SK-N-MC (cell line): ENCODE results near the gene FERMT1.
"Not testable (repeated sequence)": the region's sequence is repeated elsewhere in the genome, so short reads cannot be mapped to it uniquely, and the experiment has no call there.

Experiments
- DNase-seq: peaks from one replicate; pipeline ENCODE4 v3.0.0-alpha.2; 2011; ENCODE audit warnings: low read depth, low spot score
- H3K27ac ChIP-seq: fragments of 200-600 bp; sonication (generic); 2 replicates; pipeline ENCODE4 v1.5.1; 2016; ENCODE audit warnings: mixed run types
- H3K36me3 ChIP-seq: fragments of 200-600 bp; sonication (generic); 2 replicates; pipeline ENCODE4 v1.6.1; 2017; ENCODE audit warnings: antibody characterized with exemption, low read length, mixed read lengths; ENCODE audit not compliant: insufficient read depth
- H3K4me3 ChIP-seq: fragments of 200-600 bp; sonication (generic); 2 replicates; pipeline ENCODE4 v1.5.1; 2016
- H3K9ac ChIP-seq: fragments of 200-600 bp; sonication (generic); 2 replicates; pipeline ENCODE4 v1.8.0; 2017; ENCODE audit warnings: mixed run types, mixed read lengths; ENCODE audit not compliant: insufficient read length
- H3K9me3 ChIP-seq: fragments of 200-600 bp; sonication (generic); 2 replicates; pipeline ENCODE4 v1.6.1; 2017; ENCODE audit warnings: low read depth, mild to moderate bottlenecking, antibody characterized with exemption, low read length, moderate library complexity, mixed read lengths
- EZH2 ChIP-seq: fragments of 200-600 bp; sonication (generic); IDR thresholded peaks from one replicate; pipeline ENCODE4 v1.6.1; 2017; ENCODE audit warnings: antibody characterized with exemption
- FOXP2 ChIP-seq: optimal IDR thresholded peaks from 2 replicates; pipeline ENCODE3; 2011; ENCODE audit warnings: mild to moderate bottlenecking, moderate library complexity; ENCODE audit not compliant: insufficient read depth; ENCODE audit errors: extremely low read length, control extremely low read depth
- POLR2AphosphoS5 ChIP-seq: IDR thresholded peaks from 2 replicates; pipeline ENCODE4 v1.6.1; 2012; ENCODE audit warnings: mild to moderate bottlenecking, low read depth, low read length, borderline replicate concordance

FERMT1 gene

DNA sequence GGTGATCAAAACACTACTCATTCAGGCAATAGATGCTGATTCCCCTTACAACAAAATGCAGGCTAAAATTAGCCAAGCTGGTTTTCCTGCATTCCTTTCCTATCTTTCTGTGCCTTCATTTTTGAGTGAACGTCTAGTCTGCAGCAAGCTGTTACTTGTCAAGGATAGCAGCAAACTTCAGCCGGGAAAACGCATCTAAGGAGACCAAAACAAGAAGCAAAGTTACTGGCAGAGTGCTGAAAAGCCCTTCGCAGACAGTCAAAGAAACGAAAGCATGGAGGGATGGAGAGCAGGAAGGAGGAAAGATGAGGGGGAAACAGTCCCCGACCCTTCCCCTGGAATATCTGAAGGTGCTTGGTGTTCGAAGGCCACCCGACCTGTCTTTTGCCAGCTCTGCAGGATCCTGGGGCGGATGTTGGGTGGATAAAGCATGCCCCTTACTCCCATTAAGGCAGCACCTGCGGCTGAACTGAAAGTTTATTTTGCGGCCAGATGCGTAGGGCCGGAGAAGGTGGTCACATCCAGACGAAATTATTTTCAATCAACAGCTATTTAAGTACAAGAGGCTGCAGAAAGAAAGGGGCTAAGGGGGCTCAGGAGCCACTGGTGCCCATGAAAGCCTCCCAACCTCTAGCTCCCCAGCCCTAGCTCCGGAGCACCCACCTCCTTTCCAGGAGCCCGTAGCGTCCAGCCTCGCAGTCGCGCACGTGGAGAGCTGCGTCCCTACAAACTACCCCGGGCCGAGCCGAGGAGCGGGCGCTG, 538 bp downstream of the FERMT1 start:
- DNase-seq, result no peak
- no peak for TF ChIP-seq FOXP2
- no peak for TF ChIP-seq POLR2AphosphoS5
- TF ChIP-seq EZH2, result no peak
- Histone ChIP-seq H3K9ac (peak overlapping the region; percentile 74), H3K27ac (peak overlapping the region; percentile 92), H3K4me3 (peak overlapping the region; percentile 84), H3K36me3 (peaks cover 19% of the 10 kb centered on the region), H3K9me3 (no peaks in the 10 kb centered on the region)

DNA sequence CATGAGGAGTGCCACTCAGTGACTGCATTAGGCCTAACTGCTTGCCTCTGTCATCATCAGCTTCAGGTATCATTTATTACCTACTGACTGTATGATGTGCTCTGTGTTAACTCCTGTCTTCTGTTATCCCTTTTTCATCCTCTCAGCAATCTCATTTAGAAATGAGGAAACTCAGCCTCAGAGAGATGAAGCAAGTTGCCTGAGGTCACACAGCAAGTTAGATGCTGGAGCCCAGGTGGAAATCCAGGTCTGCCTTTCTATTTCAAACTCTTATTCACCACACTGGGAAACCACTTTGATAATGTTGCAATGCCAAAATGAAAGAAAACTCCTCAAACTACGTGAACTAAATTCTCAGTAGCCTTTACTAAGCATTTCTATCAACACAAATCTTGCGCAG, 1.3 kb downstream of the FERMT1 start:
- Histone ChIP-seq H3K27ac (peak overlapping the region; percentile 92), H3K9ac (peak overlapping the region; percentile 74), H3K36me3 (peaks cover 25% of the 10 kb centered on the region), H3K9me3 (no peaks in the 10 kb centered on the region), H3K4me3 (peak overlapping the region; percentile 84)
- DNase-seq, result no peak
- TF ChIP-seq EZH2, result no peak
- no peak for TF ChIP-seq POLR2AphosphoS5
- no peak for TF ChIP-seq FOXP2

DNA sequence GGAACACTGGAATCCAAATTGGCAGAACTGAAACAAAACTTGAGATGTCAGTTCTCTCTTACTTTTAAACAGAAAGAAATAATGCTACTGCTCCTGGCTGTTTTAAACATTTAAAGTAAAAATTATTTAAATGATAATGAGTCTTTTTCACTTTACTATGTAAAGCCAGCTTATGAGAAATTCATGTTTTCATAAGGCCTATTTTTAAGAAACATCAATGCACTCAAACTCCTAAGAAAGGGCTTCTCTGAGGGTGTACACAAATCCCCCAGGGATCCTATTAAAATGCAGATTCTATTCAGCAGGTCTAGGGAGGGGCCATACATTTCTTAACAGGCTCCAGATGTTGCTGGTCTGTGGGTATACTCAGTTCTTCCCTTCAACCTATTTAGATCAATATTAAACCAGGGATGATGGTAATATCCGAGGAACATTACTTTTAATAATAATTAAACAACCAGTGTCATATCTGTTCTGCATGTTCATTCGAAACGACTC, 2.3 kb downstream of the FERMT1 start:
- Histone ChIP-seq H3K4me3 (peak overlapping the region; percentile 84), H3K9ac (peak overlapping the region; percentile 58), H3K9me3 (peaks cover 2% of the 10 kb centered on the region; the same call in 1 of the 2 replicates), H3K36me3 (peaks cover 34% of the 10 kb centered on the region), H3K27ac (peak overlapping the region; percentile 92)
- peak; percentile 98 for DNase-seq
- TF ChIP-seq EZH2 (no peak), POLR2AphosphoS5 (peak; percentile 49; the same call in 1 of the 2 replicates), FOXP2 (peak; percentile 50)

DNA sequence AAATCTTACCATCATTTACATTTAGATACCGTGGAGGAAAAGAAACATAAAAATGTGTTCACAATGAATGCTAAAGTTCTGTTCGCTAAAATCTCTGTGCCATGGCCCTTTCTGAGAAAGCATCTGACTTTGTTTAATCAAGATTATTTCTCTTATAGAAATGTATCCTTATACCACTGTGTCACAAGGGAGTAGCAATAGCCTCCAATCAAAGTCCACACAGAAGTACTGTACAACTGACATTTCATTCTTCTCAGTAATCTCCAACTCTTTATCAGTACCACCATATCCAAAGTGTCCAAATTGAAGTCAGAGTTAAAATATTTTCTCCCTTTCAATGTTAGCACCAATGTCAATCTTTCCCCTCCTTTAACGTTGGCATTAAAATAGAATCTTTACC, 6.1 kb downstream of the FERMT1 start:
- Histone ChIP-seq H3K4me3 (no peak overlapping the region), H3K9ac (no peak overlapping the region), H3K36me3 (peaks cover 70% of the 10 kb centered on the region), H3K27ac (no peak overlapping the region), H3K9me3 (peaks cover 24% of the 10 kb centered on the region; the same call in 1 of the 2 replicates)
- DNase-seq, result no peak
- TF ChIP-seq FOXP2 (no peak), POLR2AphosphoS5 (no peak), EZH2 (no peak)

DNA sequence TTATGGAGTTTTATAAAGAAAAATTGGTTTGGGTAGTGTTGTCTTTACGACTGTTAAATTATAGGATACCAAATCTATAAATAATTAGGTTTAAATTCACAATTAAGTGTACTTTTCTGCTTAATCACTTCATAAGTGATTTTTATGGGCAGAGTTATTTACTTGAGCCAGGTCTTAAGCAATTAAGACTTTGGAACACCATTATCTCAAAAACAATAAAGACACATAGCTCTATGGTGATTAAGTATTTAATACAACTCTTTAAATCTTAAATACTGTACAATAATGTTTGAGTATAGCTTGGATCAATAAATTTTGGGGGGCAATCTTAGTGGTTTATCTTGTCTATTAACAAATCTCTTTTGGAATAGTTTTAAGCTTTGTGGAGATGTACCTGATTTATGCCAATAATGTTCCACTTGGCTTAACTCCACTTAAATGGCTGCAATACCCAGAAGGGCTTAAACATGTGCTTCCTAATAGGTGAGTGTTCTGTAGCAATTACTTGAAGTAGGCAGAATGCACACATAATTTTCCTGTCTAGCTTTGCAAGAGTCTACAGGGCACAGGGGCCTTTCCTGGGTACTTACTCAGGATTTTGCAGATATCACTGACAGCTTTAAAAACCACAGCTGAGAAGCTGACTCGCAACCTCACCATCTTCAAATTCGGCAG, 7.5 kb downstream of the FERMT1 start:
- H3K27ac ChIP-seq, result no peak overlapping the region
- no peak for TF ChIP-seq FOXP2
- no peak for TF ChIP-seq EZH2
- no peak for TF ChIP-seq POLR2AphosphoS5
- peaks cover 82% of the 10 kb centered on the region for H3K36me3 ChIP-seq
- peaks cover 24% of the 10 kb centered on the region; the same call in 1 of the 2 replicates for H3K9me3 ChIP-seq
- H3K9ac ChIP-seq, result no peak overlapping the region
- H3K4me3 ChIP-seq, result no peak overlapping the region
- DNase-seq, result no peak

DNA sequence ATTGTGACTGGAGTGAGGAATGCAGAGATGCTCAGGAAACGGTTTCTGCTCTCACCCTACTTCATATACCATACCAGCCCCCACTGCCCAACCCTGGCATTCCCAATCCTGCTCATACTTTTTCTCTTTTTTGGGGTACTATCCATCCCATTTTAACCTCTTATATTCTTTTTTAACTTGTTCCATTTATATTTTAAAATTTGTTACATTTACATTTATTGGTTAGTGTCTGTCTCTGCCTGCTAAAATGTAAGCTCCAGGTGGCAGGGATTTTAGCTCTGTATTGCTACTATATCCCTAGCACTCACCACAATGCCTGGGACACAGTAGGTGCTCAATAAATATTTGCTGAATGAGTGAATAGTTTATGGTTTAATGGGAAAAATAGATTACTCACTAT, 8.1 kb downstream of the FERMT1 start:
- TF ChIP-seq EZH2, result no peak
- no peak for TF ChIP-seq POLR2AphosphoS5
- TF ChIP-seq FOXP2, result no peak
- Histone ChIP-seq H3K9ac (no peak overlapping the region), H3K9me3 (peaks cover 24% of the 10 kb centered on the region; the same call in 1 of the 2 replicates), H3K36me3 (peaks cover 87% of the 10 kb centered on the region), H3K27ac (no peak overlapping the region), H3K4me3 (no peak overlapping the region)
- no peak for DNase-seq

DNA sequence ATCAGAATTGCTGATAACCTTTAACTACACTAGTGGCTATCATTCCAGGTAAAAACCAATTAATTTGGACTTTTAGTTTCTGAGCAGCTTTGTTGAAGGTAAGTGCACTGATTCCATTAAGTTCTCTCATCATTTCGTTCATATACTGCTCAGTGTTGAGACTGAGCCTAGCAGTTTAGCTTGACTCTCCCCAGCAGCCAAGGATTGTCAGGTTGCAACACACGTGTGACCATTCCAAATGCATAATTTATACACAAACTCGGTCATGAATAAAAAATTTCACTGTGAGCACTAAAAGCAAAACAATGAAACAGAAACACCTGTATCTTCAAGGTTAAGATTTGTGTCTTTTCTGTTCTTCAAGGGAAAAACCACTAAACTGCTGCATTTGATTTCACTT, 8.9 kb downstream of the FERMT1 start:
- Histone ChIP-seq H3K9ac (no peak overlapping the region), H3K4me3 (no peak overlapping the region), H3K9me3 (peaks cover 24% of the 10 kb centered on the region; the same call in 1 of the 2 replicates), H3K36me3 (peaks cover 86% of the 10 kb centered on the region), H3K27ac (no peak overlapping the region)
- no peak for DNase-seq
- TF ChIP-seq FOXP2 (no peak), EZH2 (no peak), POLR2AphosphoS5 (no peak)

DNA sequence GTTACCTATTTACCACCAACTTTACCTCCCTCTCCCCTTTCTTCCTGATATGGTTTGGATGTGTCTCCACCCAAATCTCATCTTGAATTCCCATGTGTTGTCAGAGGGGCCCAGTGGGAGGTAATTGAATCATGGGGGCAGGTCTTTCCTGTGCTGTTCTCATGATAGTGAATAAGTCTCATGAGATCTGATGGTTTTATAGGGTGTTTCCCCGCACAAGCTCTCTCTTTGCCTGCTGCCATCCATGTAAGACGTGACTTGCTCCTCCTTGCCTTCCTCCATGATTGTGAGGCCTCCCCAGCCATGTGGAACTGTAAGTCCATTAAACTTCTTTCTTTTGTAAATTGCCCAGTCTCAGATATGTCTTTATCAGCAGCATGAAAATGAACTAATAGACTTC, 9.9 kb downstream of the FERMT1 start:
- H3K36me3 ChIP-seq, result peaks cover 85% of the 10 kb centered on the region
- not testable (repeated sequence) for H3K9ac ChIP-seq, DNase-seq, H3K27ac ChIP-seq, H3K4me3 ChIP-seq
- peaks cover 24% of the 10 kb centered on the region; the same call in 1 of the 2 replicates for H3K9me3 ChIP-seq

DNA sequence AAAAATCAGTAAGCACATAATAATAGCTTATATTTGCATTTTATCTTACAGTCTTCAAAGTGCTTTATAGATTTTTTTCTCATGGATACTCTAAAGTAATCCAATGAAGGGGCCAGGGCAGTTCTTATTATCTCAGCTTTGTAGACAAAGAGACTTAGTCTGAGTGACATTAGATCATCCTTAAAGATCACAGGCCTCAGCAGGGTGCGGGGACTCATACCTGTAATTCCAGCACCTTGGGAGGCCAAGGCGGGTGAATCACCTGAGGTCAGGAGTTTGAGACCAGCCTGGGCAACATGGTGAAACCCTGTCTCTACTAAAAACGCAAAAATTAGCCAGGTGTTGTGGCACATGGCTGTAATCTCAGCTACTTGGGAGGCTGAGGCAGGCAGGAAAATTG, 14.5 kb downstream of the FERMT1 start:
- no peak overlapping the region for H3K4me3 ChIP-seq
- TF ChIP-seq POLR2AphosphoS5 (no peak), EZH2 (no peak), FOXP2 (no peak)
- peaks cover 76% of the 10 kb centered on the region for H3K36me3 ChIP-seq
- peaks cover 2% of the 10 kb centered on the region; the same call in 1 of the 2 replicates for H3K9me3 ChIP-seq
- DNase-seq, result no peak
- H3K9ac ChIP-seq, result no peak overlapping the region
- no peak overlapping the region for H3K27ac ChIP-seq
